Neutrophil (primary cell): ENCODE data around the gene RNF224.
"Not testable (repeated sequence)": the region's sequence is repeated elsewhere in the genome, so short reads cannot be mapped to it uniquely, and the experiment has no call there.

Source experiments
- H3K27ac ChIP-seq: fragments of 200-600 bp; sonication (generic); 2 replicates; pipeline ENCODE4 v1.5.1; 2016; ENCODE audit warnings: mild to moderate bottlenecking, moderate library complexity
- H3K27me3 ChIP-seq: fragments of 200-600 bp; sonication (generic); 2 replicates; pipeline ENCODE4 v1.6.0; 2016; ENCODE audit warnings: mild to moderate bottlenecking
- H3K36me3 ChIP-seq: fragments of 200-600 bp; sonication (generic); 2 replicates; pipeline ENCODE4 v1.5.1; 2017
- H3K4me1 ChIP-seq, 2 experiments: fragments of 200-600 bp in 1 of 2; sonication (generic) in 1 of 2; 1 replicate in 1 of 2; 2 replicates in 1 of 2; pipeline versions ENCODE4 v1.5.1 to v1.6.1; 2013 to 2016; ENCODE audit warnings: low read depth in 1 of 2, low read length in 1 of 2, mild to moderate bottlenecking in 1 of 2, moderate library complexity in 1 of 2; ENCODE audit not compliant: control insufficient read depth in 1 of 2, insufficient read depth in 1 of 2
- H3K4me3 ChIP-seq, 2 experiments: fragments of 200-600 bp in 1 of 2; sonication (generic) in 1 of 2; 1 replicate in 1 of 2; 2 replicates in 1 of 2; pipeline ENCODE4 v1.5.1; 2013 to 2016; ENCODE audit warnings: low read depth in 1 of 2, low read length in 1 of 2, mild to moderate bottlenecking in 1 of 2, moderate library complexity in 1 of 2
- H3K9me3 ChIP-seq: fragments of 200-600 bp; sonication (generic); 2 replicates; pipeline ENCODE4 v1.5.1; 2016
- CTCF ChIP-seq: fragments of 200-600 bp; sonication (generic); IDR thresholded peaks from 2 replicates; pipeline ENCODE4 v1.5.1; 2016; ENCODE audit warnings: antibody characterized with exemption

The RNF224 gene

DNA sequence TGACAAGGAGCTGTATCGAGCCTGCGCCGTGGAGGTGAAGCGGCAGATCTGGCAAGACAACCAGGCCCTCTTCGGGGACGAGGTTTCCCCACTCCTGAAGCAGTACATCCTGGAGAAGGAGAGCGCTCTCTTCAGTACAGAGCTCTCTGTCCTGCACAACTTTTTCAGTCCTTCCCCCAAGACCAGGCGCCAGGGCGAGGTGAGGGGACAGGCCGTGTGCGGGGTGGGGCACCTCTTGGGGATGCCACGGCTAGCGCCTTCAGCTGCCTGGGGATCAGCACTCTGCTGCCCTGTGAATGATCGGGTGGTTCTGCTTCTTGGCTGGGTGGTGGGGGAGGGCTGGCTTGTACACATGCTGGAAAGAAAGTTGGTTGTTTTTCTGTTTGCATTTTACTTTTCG is 29.6 kb downstream of the RNF224 start:
- no peaks in the 10 kb centered on the region for H3K27me3 ChIP-seq
- peak overlapping the region in 1 of 2 experiments; percentile 99 for H3K4me3 ChIP-seq
- TF ChIP-seq CTCF: no peak
- H3K9me3 ChIP-seq: no peaks in the 10 kb centered on the region
- H3K36me3 ChIP-seq: peaks cover 18% of the 10 kb centered on the region
- peaks cover 24 to 27% of the 10 kb centered on the region in 2 experiments for H3K4me1 ChIP-seq
- H3K27ac ChIP-seq: no peak overlapping the region

DNA sequence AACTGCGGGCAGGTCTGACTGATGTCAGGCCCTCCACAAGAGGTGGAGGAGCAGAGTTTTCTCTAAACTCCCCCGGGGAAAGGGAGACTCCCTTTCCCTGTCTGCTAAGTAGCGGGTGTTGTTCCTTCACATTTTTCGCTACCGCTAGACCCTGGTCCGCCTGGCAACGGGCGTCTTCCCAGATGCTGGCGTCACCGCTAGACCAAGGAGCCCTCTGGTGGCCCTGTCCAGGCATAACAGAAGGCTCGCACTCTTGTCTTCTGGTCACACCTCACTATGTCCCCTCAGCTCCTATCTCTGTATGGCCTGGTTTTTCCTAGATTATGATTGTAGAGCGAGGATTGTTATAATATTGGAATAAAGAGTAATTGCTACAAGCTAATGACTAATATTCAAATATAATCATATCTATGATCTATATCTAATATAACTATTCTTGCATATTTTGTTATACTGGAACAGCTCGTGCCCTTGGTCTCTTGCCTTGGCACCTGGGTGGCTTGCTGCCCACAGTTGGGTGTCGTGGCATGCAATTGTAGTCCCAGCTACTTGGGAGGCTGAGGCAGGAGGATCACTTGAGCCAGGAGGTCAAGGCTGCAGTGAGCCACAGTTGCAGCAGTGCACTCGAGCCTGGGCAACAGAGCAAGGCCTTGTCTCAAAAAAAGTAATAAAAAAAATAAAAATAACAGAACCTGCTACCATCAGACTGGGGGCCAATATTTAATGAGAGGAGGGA is 35.0 kb downstream of the RNF224 start:
- H3K4me1 ChIP-seq, H3K27ac ChIP-seq, H3K4me3 ChIP-seq, H3K27me3 ChIP-seq, H3K9me3 ChIP-seq: not testable (repeated sequence)
- H3K36me3 ChIP-seq: peaks cover 48% of the 10 kb centered on the region

- no peaks in the 10 kb centered on the region for H3K9me3 ChIP-seq
- peaks cover 54% of the 10 kb centered on the region for H3K36me3 ChIP-seq
- H3K4me3 ChIP-seq: no peak overlapping the region
- H3K4me1 ChIP-seq: no peaks in the 10 kb centered on the region
- TF ChIP-seq CTCF: no peak
- no peak overlapping the region for H3K27ac ChIP-seq
- no peaks in the 10 kb centered on the region for H3K27me3 ChIP-seq
Observed at GRCh38 chr9:137262909-137263285, 35.6 kb downstream of the RNF224 start.

- peaks cover 60% of the 10 kb centered on the region for H3K36me3 ChIP-seq
- no peaks in the 10 kb centered on the region for H3K27me3 ChIP-seq
- TF ChIP-seq CTCF: no peak
- no peak overlapping the region for H3K27ac ChIP-seq
- no peak overlapping the region for H3K4me3 ChIP-seq
- no peaks in the 10 kb centered on the region for H3K4me1 ChIP-seq
- H3K9me3 ChIP-seq: no peaks in the 10 kb centered on the region
Observed at GRCh38 chr9:137263506-137263905, 36.2 kb downstream of the RNF224 start.

GRCh38 chr9:137264067-137264466 is 36.8 kb downstream of the RNF224 start:
- H3K9me3 ChIP-seq: no peaks in the 10 kb centered on the region
- no peak overlapping the region for H3K4me3 ChIP-seq
- TF ChIP-seq CTCF: no peak
- no peak overlapping the region for H3K27ac ChIP-seq
- peaks cover 60% of the 10 kb centered on the region for H3K36me3 ChIP-seq
- no peaks in the 10 kb centered on the region for H3K4me1 ChIP-seq
- no peaks in the 10 kb centered on the region for H3K27me3 ChIP-seq

- H3K36me3 ChIP-seq: peaks cover 71% of the 10 kb centered on the region
- H3K27ac ChIP-seq: no peak overlapping the region
- H3K9me3 ChIP-seq: no peaks in the 10 kb centered on the region
- H3K4me3 ChIP-seq: no peak overlapping the region
- no peak for TF ChIP-seq CTCF
- H3K27me3 ChIP-seq: no peaks in the 10 kb centered on the region
- no peaks in the 10 kb centered on the region for H3K4me1 ChIP-seq
Observed at GRCh38 chr9:137265496-137266161, 38.3 kb downstream of the RNF224 start.
